GM19328 (cell line): ENCODE measurements around the gene SNN.

ENCODE experiments used
- ATAC-seq: cut with Tn5 transposase; IDR thresholded peaks from one replicate; pipeline ENCODE4 v1.9.1; 2021; ENCODE audit warnings: mild to moderate bottlenecking, moderate library complexity; ENCODE audit not compliant: unreplicated experiment

Gene SNN

DNA sequence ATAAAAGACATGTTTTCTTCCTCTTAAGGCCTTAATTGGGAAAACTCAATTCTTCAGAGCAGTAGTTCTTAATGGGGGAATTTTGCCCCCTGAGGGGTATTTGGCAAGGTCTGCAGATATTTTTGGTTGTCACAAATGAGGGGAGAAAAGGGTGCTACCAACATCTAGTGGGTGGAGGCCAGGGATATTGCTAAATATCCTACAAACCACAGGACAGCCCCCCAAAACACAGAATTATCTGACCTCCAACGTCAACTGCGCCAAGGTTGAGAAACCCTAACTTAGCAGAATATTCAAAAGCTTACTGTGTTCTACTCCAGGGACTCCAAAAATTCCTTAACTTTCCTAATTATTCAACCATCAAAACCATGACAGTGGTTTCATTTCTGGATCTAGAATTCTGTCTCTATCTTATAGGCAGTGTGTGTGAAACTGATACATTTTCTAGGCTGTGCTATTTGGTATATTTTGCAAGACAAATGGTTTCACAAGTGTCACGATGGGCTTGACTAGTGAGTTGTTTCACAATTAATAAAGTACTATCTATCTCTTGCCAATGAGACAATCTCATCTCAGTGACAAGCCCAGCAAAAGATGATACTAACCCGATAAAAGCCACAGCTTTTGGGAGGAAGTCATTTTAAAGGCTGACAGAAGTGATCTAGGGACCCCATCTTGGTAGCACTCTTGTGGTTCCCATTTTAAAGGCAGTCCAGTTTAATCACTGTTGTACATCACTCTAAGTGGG, 59.7 kb downstream of the SNN start:
- no peak for ATAC-seq
